Kidney (tissue), 14 donors: ENCODE results near the gene MRPS12. TPM values are rescaled to one million over a fixed set of nuclear protein-coding genes. Genes with fewer than 3 reads are reported as not detected.

Experiments
- DNase-seq, 5 donors: peaks; one replicate each; pipeline ENCODE4 v3.0.0-alpha.2; 2013 to 2020
- FAIRE-seq: peaks from 2 replicates; lab custom pipeline; 2012; peaks lifted over from hg19 to GRCh38; lab: Jason Lieb, UNC
- H3K27ac ChIP-seq, 2 donors: one replicate each; pipeline ENCODE4 v1.7.0; 2013; ENCODE audit warnings: low read depth in 2 of 2, low read length in 2 of 2, inconsistent platforms in 1 of 2
- H3K27me3 ChIP-seq: one replicate; pipeline ENCODE4 v1.7.1; 2013; ENCODE audit warnings: low read length, inconsistent platforms; ENCODE audit not compliant: control insufficient read depth, insufficient read depth
- H3K36me3 ChIP-seq, 3 donors: one replicate each; pipeline versions ENCODE4 v1.7.0 to v1.7.1; 2013; ENCODE audit warnings: low read length in 3 of 3, control low read depth in 1 of 3, inconsistent platforms in 1 of 3; ENCODE audit not compliant: insufficient read depth in 3 of 3, control insufficient read depth in 2 of 3
- H3K4me1 ChIP-seq, 3 donors: one replicate each; pipeline versions ENCODE4 v1.7.0 to v1.7.1; 2013; ENCODE audit warnings: low read length in 3 of 3, inconsistent platforms in 1 of 3, low read depth in 1 of 3; ENCODE audit not compliant: control insufficient read depth in 2 of 3, insufficient read depth in 2 of 3
- H3K4me3 ChIP-seq, 3 donors: one replicate each; pipeline versions ENCODE4 v1.7.0 to v1.8.1; 2013; ENCODE audit warnings: low read length in 3 of 3, control low read depth in 1 of 3, inconsistent platforms in 1 of 3
- H3K9ac ChIP-seq, 3 donors: one replicate each; pipeline versions ENCODE4 v1.7.0 to v1.7.1; 2013; ENCODE audit warnings: low read length in 3 of 3, control low read depth in 1 of 3, inconsistent platforms in 1 of 3
- H3K9me3 ChIP-seq, 3 donors: one replicate each; pipeline versions ENCODE4 v1.7.0 to v1.7.1; 2013; ENCODE audit warnings: low read length in 3 of 3, control low read depth in 1 of 3, inconsistent platforms in 1 of 3; ENCODE audit not compliant: control insufficient read depth in 2 of 3, insufficient read depth in 1 of 3
- intact Hi-C: fragments of 100-400 bp; cut with DNase I; formaldehyde crosslinking; loops from one replicate; pipeline ENCODE4 v1.11.1; 2022
- polyA plus RNA-seq: library from polyadenylated mRNA; stranded (reverse); fragments of 350-450 nt; fragmentation: Illumina TruSeq; extraction: RNeasy Lipid Tissue Mini Kit (QIAGEN cat#74804); gene quantifications from one replicate; pipeline ENCODE4 v1.2.3, GENCODE V29; 2014; ENCODE audit warnings: low read depth, low replicate concordance; ENCODE audit not compliant: insufficient read depth
- total RNA-seq: library from RNA; stranded (reverse); fragmentation: NEBNext Ultra II Directional; extraction: Animal tissue kit (Norgen Biotek cat#: 25700); gene quantifications from one replicate; pipeline ENCODE4 v1.2.1, GENCODE V29; 2021
- TF ChIP-seq, protein P1 (sequence below): IDR thresholded peaks from 3 replicates; pipeline ENCODE4 v1.5.1; 2012; ENCODE audit warnings: mild to moderate bottlenecking, moderate library complexity, borderline replicate concordance; ENCODE audit not compliant: insufficient read depth; ENCODE audit errors: extremely low read depth
- donor health status: control.
- donor health status: control.
- donor health status: control.
- donor health status: control.
- donor health status: control.
- donor health status: DM: yes; HTN: yes; CAD: no.
- donor health status: Normal renal cell carcinoma (clear cell type).

The MRPS12 gene
- total and polyA plus RNA-seq, 2 donors from 2014 or later = 28.5 to 110 TPM

DNA sequence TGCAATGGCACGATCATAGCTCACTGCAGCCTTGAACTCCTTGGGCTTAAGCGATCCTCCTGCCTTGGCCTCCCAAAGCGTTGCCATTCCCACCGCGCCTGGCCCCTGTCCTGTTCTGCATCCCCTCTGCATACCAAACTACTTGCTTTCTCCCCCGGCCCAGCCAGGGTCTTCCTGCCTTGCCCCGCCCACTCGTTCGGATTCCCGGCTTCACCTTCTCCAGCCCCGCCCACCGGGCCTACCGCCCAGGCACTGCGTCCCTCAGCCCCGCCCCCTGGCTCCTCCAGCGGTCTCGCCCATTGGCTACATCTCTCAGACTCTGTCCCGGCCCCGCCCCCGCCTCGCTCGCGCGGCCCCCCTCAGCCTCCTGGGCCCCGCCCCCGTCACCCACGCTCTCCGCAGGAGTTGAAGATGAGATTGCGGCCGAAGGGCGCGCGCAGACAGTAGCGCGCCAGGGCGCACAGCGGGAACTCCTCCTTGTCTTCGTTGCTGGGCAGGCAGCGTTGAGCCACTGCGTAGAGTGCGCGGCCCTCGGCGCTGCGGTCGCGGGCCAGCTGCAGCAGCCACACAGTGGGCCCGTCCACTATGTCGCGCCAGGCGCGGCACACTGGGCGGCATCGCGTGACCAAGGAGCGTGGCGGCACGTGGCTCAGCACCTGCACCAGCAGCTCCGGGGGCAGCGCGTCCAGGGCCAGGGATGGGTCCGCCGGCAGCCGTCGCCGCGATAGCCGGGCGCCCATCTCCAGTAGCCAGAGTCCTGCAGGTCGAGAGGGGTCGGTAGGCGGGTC lies 19.0 kb downstream of the MRPS12 start:
- TF ChIP-seq, protein P1, sequence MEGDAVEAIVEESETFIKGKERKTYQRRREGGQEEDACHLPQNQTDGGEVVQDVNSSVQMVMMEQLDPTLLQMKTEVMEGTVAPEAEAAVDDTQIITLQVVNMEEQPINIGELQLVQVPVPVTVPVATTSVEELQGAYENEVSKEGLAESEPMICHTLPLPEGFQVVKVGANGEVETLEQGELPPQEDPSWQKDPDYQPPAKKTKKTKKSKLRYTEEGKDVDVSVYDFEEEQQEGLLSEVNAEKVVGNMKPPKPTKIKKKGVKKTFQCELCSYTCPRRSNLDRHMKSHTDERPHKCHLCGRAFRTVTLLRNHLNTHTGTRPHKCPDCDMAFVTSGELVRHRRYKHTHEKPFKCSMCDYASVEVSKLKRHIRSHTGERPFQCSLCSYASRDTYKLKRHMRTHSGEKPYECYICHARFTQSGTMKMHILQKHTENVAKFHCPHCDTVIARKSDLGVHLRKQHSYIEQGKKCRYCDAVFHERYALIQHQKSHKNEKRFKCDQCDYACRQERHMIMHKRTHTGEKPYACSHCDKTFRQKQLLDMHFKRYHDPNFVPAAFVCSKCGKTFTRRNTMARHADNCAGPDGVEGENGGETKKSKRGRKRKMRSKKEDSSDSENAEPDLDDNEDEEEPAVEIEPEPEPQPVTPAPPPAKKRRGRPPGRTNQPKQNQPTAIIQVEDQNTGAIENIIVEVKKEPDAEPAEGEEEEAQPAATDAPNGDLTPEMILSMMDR = no peak
- H3K9ac ChIP-seq = no peak overlapping the region
- FAIRE-seq = no peak

DNA sequence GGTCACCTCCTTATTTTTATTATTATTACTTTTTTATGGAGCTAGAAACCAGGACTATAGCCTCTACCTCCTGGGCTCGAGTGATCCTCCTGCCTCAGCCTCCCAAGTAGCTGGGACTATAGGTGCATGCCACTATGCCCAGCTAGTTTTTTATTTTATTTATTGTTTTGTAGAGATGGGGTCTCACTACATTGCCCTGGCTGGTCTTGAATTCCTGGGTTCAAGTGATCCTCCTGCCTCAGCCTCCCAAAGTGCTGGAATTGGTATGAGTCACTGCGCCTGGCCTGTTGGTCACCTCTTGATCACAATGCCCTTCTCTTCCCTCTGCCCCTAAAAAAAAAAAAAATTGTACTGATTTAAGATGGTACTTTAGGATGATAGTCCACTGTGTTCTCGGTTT lies 20.4 kb downstream of the MRPS12 start:
- Histone ChIP-seq H3K36me3 (peaks cover 0 to 8% (median 4%) of the 10 kb centered on the region in 3 donors), H3K4me1 (peaks cover 0 to 15% (median 15%) of the 10 kb centered on the region in 3 donors), H3K9ac (no peak overlapping the region), H3K4me3 (no peak overlapping the region), H3K27ac (no peak overlapping the region), H3K27me3 (no peaks in the 10 kb centered on the region), H3K9me3 (no peaks in the 10 kb centered on the region)
- intact Hi-C loops = no loop called here
- FAIRE-seq = no peak
- DNase-seq = no peak
- TF ChIP-seq, protein P1 = no peak

More for the DNA sequence above, 19.0 kb downstream of the MRPS12 start:
- Histone ChIP-seq H3K27me3 (no peaks in the 10 kb centered on the region), H3K27ac (peak overlapping the region in 1 of 2 donors; percentile 17), H3K4me3 (peak overlapping the region in 1 of 3 donors; percentile 48), H3K9me3 (no peaks in the 10 kb centered on the region), H3K36me3 (peaks cover 0 to 12% (median 4%) of the 10 kb centered on the region in 3 donors), H3K4me1 (peaks cover 0 to 15% (median 15%) of the 10 kb centered on the region in 3 donors)
- DNase-seq = peak; percentile 93 to 97 (median 96)
- intact Hi-C loops = no loop called here

DNA sequence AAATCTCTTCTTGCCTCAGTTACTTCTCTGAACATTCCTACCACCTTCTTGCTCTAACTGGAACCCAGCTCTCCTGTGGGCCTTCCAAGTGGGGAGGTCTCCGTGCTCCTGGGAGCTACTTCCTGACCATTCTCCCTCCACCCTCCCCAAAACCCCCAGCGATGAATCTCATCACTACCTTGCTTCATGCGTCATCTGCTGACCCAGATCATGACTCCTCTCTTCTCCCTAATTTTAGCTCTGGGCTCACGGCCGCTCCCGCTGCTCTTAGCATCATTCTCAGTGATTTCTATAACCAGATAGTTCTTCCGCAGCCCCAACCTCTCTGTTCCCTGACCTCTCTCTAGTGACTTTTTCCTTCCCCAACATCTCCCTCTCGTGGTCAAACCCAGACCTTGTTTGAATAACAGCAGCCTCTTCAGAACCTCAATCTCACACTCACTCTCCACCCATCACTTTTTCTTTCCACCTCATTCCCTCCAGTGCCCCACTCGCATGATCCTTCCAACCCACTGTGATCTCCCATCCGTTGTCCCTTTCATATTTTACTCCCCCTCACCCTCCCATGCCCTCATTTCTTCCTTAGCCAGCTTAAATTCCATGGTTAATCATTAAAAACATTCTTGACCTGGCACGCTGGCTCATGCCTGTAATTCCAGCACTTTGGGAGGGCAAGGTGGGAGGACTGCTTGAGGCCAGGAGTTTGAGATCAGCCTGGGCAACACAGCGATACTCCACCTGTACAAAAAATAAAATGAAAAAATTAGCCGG lies 21.8 kb downstream of the MRPS12 start:
- H3K27me3 ChIP-seq = no peaks in the 10 kb centered on the region
- TF ChIP-seq, protein P1 = peak; percentile 35
- H3K4me3 ChIP-seq = peak overlapping the region in 1 of 3 donors; percentile 37
- peaks cover 0 to 15% (median 15%) of the 10 kb centered on the region in 3 donors for H3K4me1 ChIP-seq
- intact Hi-C loops = no loop called here
- peak overlapping the region in 1 of 3 donors; percentile 51 for H3K9ac ChIP-seq
- no peaks in the 10 kb centered on the region for H3K36me3 ChIP-seq
- peak; percentile 29 to 90 (median 81) for DNase-seq
- H3K9me3 ChIP-seq = no peaks in the 10 kb centered on the region
- peak; percentile 3 for FAIRE-seq
- H3K27ac ChIP-seq = peak overlapping the region; percentile 62 to 71
